Skeletal muscle tissue (tissue), 4 donors: ENCODE results near the gene SETD5. TPM values are rescaled to one million over a fixed set of nuclear protein-coding genes. Genes with fewer than 3 reads are reported as not detected.

Experiments
- H3K27ac ChIP-seq: one replicate; pipeline ENCODE4 v1.7.0; 2013; ENCODE audit warnings: mild to moderate bottlenecking, low read depth, low read length, inconsistent platforms
- H3K27me3 ChIP-seq, 3 donors: one replicate each; pipeline ENCODE4 v1.7.0; 2013; ENCODE audit warnings: low read length in 3 of 3; ENCODE audit not compliant: control insufficient read depth in 3 of 3, insufficient read depth in 3 of 3
- H3K36me3 ChIP-seq, 3 donors: one replicate each; pipeline ENCODE4 v1.7.0; 2013; ENCODE audit warnings: low read length in 3 of 3; ENCODE audit not compliant: control insufficient read depth in 3 of 3, insufficient read depth in 3 of 3
- H3K4me1 ChIP-seq, 3 donors: one replicate each; pipeline ENCODE4 v1.7.0; 2013; ENCODE audit warnings: low read length in 3 of 3, mild to moderate bottlenecking in 3 of 3; ENCODE audit not compliant: control insufficient read depth in 3 of 3, insufficient read depth in 3 of 3
- H3K4me3 ChIP-seq, 3 donors: one replicate each; pipeline ENCODE4 v1.7.0; 2013; ENCODE audit warnings: low read length in 3 of 3
- H3K9ac ChIP-seq, 3 donors: one replicate each; pipeline ENCODE4 v1.7.0; 2013; ENCODE audit warnings: low read length in 3 of 3, mild to moderate bottlenecking in 3 of 3, moderate library complexity in 2 of 3, low read depth in 1 of 3
- H3K9me3 ChIP-seq, 3 donors: one replicate each; pipeline ENCODE4 v1.7.0; 2013; ENCODE audit warnings: low read length in 3 of 3; ENCODE audit not compliant: control insufficient read depth in 3 of 3
- total RNA-seq: library from RNA; depleted of rRNA; stranded (reverse); fragments of >200 nt; gene quantifications from one replicate; pipeline ENCODE4 v1.2.3, GENCODE V29; 2014
- donor health status: Osteomylitis.

The SETD5 gene
- total RNA-seq, 1 donor from 2014 or later: 54.3 TPM

DNA sequence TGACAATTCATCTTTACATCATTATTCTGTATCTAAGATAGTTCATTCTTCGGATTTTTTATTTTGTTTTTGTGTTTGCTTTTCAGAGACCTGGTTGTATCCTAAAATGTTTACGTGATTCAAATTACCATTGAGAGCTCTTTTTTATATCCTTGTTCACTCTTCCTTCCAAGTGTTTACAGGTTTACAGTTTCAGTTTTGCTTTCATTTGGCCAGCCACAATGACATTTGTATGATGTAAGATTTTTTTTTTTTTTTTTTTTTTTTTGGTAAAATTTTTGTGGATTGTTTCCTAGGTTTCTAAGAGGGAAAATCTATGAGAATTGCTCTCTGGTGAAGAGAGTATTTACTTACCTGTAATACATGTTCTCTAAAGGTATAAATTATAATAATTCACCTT, 55.0 kb downstream of the SETD5 start:
- Histone ChIP-seq H3K4me1 (no peaks in the 10 kb centered on the region), H3K4me3 (no peak overlapping the region), H3K27ac (no peak overlapping the region), H3K36me3 (peaks cover 27 to 64% (median 53%) of the 10 kb centered on the region in 3 donors), H3K27me3 (no peaks in the 10 kb centered on the region), H3K9ac (no peak overlapping the region), H3K9me3 (no peaks in the 10 kb centered on the region)

DNA sequence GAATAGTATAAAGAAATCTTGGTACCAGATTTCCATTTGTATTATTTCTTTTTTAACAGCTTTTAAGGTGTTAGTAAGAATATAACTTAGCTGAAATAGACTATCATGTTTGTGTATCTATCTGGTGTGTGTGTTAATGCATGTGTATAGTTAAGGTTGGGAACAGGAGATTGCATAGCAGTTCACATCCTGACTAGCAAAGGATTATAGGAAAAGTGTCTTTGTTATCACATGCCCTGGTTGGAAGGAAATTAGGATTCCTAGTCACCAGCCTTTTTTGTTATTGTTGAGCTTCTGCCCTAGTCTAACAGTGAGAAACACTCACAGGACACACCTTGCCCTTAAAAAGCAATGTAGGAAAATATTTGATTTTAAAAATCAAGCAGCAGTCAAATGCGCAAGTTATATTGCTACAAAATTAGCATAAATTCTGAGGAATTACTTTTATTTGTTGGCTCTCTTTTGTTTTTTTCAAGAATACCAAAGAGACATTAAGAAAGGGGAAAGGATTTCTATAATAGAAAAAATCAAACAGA, 58.2 kb downstream of the SETD5 start:
- H3K9ac ChIP-seq: no peak overlapping the region
- H3K4me1 ChIP-seq: no peaks in the 10 kb centered on the region
- no peak overlapping the region for H3K4me3 ChIP-seq
- no peak overlapping the region for H3K27ac ChIP-seq
- H3K36me3 ChIP-seq: peaks cover 13 to 51% (median 35%) of the 10 kb centered on the region in 3 donors
- H3K27me3 ChIP-seq: no peaks in the 10 kb centered on the region
- H3K9me3 ChIP-seq: no peaks in the 10 kb centered on the region

DNA sequence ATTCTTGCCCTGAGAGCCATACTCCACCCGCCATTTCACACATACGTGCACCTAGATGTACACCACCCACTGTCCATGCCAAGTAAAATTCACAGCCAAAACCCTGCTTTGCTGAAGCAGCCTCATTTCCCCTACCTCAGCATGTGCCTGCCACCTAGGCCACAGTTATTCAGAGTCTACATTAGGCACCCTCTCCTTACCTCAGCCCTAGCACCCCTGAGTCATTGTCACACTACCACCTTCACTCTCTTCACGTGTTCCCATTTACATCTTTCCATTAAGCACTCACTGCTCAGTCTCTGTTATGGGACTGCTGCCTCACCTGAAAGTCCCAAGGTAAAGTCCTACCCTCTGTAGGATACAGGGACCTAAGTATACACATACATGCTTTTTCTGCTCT, 70.0 kb downstream of the SETD5 start:
- peaks cover 47 to 85% (median 84%) of the 10 kb centered on the region in 3 donors for H3K36me3 ChIP-seq

DNA sequence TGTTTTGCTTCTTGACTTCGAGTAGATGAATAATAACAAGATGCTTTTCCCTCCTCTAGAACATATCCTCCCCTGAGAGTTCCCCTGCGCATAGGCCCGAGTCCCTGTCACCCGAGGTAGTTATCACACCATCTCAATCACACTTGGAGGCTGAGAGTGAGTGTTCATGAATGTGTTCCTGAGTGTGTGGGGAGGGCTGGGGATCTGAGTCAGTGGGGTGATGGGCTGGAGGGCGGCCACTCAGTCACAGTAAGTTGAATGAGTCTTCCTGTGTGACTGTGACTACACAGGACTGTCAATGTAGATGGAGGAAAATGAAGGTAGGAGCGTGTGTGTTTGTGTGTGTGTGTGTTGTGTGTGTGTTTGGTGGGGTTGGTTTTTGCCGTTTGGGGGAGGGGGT, 71.0 kb downstream of the SETD5 start:
- Histone ChIP-seq H3K27ac (no peak overlapping the region), H3K9ac (no peak overlapping the region), H3K36me3 (peaks cover 54 to 90% (median 86%) of the 10 kb centered on the region in 3 donors), H3K4me1 (no peaks in the 10 kb centered on the region), H3K4me3 (no peak overlapping the region), H3K9me3 (no peaks in the 10 kb centered on the region), H3K27me3 (no peaks in the 10 kb centered on the region)

More for the DNA sequence above, 70.0 kb downstream of the SETD5 start:
- H3K9ac ChIP-seq: no peak overlapping the region
- no peaks in the 10 kb centered on the region for H3K27me3 ChIP-seq
- H3K4me1 ChIP-seq: no peaks in the 10 kb centered on the region
- no peak overlapping the region for H3K27ac ChIP-seq
- no peaks in the 10 kb centered on the region for H3K9me3 ChIP-seq
- no peak overlapping the region for H3K4me3 ChIP-seq

DNA sequence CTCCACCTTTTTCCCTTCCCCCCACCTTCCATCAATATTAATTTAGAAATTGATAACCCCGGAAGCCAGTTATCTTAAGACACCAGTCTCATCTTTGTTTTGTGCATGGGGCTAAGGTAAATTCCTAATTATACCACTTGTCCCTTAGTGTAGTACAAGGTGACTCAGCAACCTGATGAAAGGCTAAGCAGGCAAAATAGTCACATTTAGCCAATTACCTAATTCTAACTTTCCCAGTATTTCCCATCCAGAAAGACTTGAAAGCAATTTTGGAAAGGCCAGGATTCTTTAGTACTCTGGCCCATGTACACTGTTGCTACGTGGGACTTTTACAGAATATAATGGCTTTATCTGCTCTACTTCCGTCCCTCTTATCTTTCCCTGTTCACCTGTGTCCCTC, 72.6 kb downstream of the SETD5 start:
- Histone ChIP-seq H3K36me3 (peaks cover 60 to 91% (median 91%) of the 10 kb centered on the region in 3 donors), H3K9me3 (no peaks in the 10 kb centered on the region), H3K4me1 (no peaks in the 10 kb centered on the region), H3K27ac (no peak overlapping the region), H3K9ac (no peak overlapping the region), H3K4me3 (no peak overlapping the region), H3K27me3 (no peaks in the 10 kb centered on the region)

DNA sequence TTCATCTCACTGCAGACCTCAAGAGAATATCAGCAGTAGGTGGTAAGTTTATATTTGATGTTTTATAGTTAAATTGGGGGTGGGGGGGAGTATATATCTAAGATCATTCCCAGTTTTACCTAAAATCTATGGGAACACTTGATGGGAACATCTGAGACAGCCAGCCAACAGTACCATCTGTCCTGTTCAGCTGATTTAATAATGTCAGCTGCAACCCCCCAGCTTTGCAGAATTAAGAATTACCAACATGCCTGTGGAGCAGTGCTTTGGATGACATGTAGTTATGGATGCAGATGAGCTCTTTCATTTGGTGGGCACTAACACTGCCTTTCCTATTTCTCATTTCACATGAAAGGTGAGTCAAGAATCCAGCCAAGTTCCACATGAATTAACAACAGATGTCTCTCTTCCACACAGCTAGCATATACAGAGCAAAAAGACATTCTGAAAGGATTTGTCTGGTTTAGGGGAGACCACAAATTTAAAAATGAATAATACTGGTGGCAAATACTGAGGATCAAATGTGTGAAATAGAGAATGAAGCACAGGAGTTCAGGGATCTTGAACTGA, 76.2 kb downstream of the SETD5 start:
- Histone ChIP-seq H3K9ac (no peak overlapping the region), H3K9me3 (no peaks in the 10 kb centered on the region), H3K4me1 (no peaks in the 10 kb centered on the region), H3K36me3 (peaks cover 71 to 89% (median 87%) of the 10 kb centered on the region in 3 donors), H3K4me3 (no peak overlapping the region), H3K27ac (no peak overlapping the region), H3K27me3 (no peaks in the 10 kb centered on the region)

DNA sequence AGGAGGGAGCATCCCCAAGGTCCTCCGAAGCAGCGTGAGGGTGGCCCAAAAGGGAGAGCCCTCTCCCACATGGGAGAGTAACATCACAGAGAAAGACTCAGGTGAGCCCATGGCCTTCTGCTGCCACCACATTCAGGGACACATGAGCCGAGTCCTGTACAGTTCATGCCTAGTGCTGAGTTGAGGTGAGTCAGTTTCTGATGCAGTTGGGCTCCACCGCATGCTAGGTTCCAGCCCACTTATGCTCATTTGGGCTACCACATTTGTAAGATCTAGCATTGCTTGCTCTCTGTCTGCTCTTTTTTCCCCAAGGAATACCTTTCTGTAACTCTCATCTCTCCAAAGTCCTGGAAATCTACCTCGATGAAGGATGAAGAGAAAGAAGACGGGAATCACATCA, 77.1 kb downstream of the SETD5 start:
- no peak overlapping the region for H3K27ac ChIP-seq
- H3K36me3 ChIP-seq: peaks cover 69 to 87% (median 84%) of the 10 kb centered on the region in 3 donors

DNA sequence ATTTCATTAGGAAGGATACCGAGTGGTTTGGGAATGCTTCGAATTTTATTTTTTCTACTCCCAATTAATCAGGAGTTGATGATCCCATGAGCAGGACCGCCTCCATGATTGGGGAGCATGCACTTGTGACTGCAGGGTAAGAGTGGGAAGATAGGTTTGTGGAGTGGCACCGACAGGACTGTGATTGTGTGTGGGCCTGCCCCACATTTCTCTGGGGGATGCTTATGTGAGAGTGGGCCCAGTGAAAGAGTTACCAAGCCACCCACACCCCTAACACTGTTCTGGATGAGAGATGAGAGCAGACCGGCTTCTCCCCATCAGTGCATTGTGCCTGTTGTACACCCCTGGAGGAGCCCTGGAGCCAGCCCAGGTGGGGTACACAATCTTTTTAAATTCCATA, 79.5 kb downstream of the SETD5 start:
- Histone ChIP-seq H3K36me3 (peaks cover 55 to 84% (median 76%) of the 10 kb centered on the region in 3 donors), H3K4me3 (no peak overlapping the region), H3K9ac (no peak overlapping the region), H3K4me1 (no peaks in the 10 kb centered on the region), H3K27me3 (no peaks in the 10 kb centered on the region), H3K9me3 (no peaks in the 10 kb centered on the region), H3K27ac (no peak overlapping the region)

More for the DNA sequence above, 77.1 kb downstream of the SETD5 start:
- H3K4me3 ChIP-seq: no peak overlapping the region
- H3K4me1 ChIP-seq: no peaks in the 10 kb centered on the region
- no peaks in the 10 kb centered on the region for H3K9me3 ChIP-seq
- H3K9ac ChIP-seq: no peak overlapping the region
- no peaks in the 10 kb centered on the region for H3K27me3 ChIP-seq

DNA sequence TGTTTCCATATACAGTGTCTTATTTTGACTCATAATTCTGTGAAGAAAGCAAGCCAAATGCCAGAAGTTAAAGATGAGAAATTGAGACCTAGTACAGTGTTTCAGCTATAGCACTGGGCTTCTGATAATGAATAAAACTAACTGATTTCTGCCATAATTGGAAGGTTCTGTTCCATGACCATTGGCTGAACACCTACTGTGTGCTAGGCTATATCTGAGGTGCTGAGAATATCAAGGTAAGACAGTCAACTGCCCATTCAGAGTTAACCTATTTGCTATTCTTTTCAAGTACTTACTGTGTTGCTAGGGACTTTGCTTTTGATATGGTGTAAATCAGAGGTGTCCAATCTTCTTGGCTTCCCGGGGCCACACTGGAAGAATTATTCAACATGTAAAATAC, 82.8 kb downstream of the SETD5 start:
- H3K9ac ChIP-seq: no peak overlapping the region
- H3K36me3 ChIP-seq: peaks cover 30 to 54% (median 49%) of the 10 kb centered on the region in 3 donors
- no peak overlapping the region for H3K27ac ChIP-seq
- H3K4me1 ChIP-seq: no peaks in the 10 kb centered on the region
- H3K4me3 ChIP-seq: no peak overlapping the region
- no peaks in the 10 kb centered on the region for H3K9me3 ChIP-seq
- no peaks in the 10 kb centered on the region for H3K27me3 ChIP-seq

DNA sequence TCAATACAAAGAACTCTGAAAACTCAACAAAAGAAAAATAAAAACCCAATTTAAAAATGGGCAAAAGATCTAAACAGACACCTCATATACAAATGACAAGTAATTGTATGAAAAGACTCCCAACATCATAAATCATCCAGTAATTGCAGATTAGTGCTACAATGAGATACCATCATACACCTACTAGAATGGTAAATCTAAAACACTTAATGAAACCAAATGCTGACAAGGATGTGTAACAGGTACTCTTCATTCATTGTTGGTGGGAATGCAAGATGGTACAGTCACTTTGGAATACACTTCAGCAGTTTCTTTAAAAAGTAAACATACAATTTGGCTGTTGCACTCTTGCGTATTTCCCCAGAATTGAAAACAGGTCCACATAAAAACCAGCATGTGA, 87.8 kb downstream of the SETD5 start:
- H3K27me3 ChIP-seq: no peaks in the 10 kb centered on the region
- no peaks in the 10 kb centered on the region for H3K4me1 ChIP-seq
- no peak overlapping the region for H3K9ac ChIP-seq
- H3K27ac ChIP-seq: no peak overlapping the region
- peaks cover 5 to 16% (median 16%) of the 10 kb centered on the region in 3 donors for H3K36me3 ChIP-seq
- no peaks in the 10 kb centered on the region for H3K9me3 ChIP-seq
- H3K4me3 ChIP-seq: no peak overlapping the region
